IMR-90 (cell line): ENCODE measurements around the gene PLA2G4E. TPM values are rescaled to one million over a fixed set of nuclear protein-coding genes. Genes with fewer than 3 reads are reported as not detected.

ENCODE experiments used
- ATAC-seq: fragments of 200-7000 bp; cut with Tn5 transposase; 2 replicates; pipeline ENCODE4 v1.9.1; 2020; ENCODE audit warnings: low read depth, mild to moderate bottlenecking, moderate library complexity
- BruUV-seq: library from RNA; stranded (reverse); fragments of 400-500 nt; replicated peaks from 2 replicates; lab custom pipeline; 2021; lab: Mats Ljungman, UMichigan
- CTCF ChIA-PET: fragments of 300-600 bp; formaldehyde crosslinking; extraction: SDS; loops from one replicate; lab custom pipeline; 2021; ENCODE audit warnings: antibody characterized with exemption; lab: Yijun Ruan, JAX
- POLR2A ChIA-PET: fragments of 300-600 bp; sonication (Branson Sonifier 250); formaldehyde crosslinking; loops from one replicate; lab custom pipeline; 2022; ENCODE audit warnings: antibody characterized with exemption; ENCODE audit not compliant: unreplicated experiment; lab: Charles Lee
- DNase-seq: peaks from one replicate; pipeline ENCODE4 v3.0.0; 2013
- H2AFZ ChIP-seq: replicated peaks from 2 replicates; pipeline ENCODE3; 2013; ENCODE audit warnings: low read length, mild to moderate bottlenecking; ENCODE audit not compliant: poor library complexity
- H2AK5ac ChIP-seq: 2 replicates; pipeline ENCODE4 v1.6.1; 2013; ENCODE audit warnings: low read depth, low read length, inconsistent platforms
- H2AK9ac ChIP-seq: replicated peaks from 2 replicates; pipeline ENCODE3; 2013; ENCODE audit warnings: mild to moderate bottlenecking, low read depth, low read length, moderate library complexity; ENCODE audit not compliant: poor library complexity
- H2BK120ac ChIP-seq: 2 replicates; pipeline ENCODE4 v1.6.1; 2013; ENCODE audit warnings: low read depth, low read length, inconsistent platforms
- H2BK15ac ChIP-seq: 3 replicates; pipeline ENCODE4 v1.6.1; 2013; ENCODE audit warnings: low read depth, low read length, inconsistent platforms
- H2BK20ac ChIP-seq: 2 replicates; pipeline ENCODE4 v1.6.1; 2013; ENCODE audit warnings: low read depth, mild to moderate bottlenecking, inconsistent platforms, low read length, moderate library complexity
- H2BK5ac ChIP-seq: 2 replicates; pipeline ENCODE4 v1.6.1; 2013; ENCODE audit warnings: mild to moderate bottlenecking, low read depth, low read length, inconsistent platforms; ENCODE audit not compliant: poor library complexity, severe bottlenecking
- H3K14ac ChIP-seq: replicated peaks from 2 replicates; pipeline ENCODE4 v1.6.1; 2013; ENCODE audit warnings: low read depth, low read length, inconsistent platforms
- H3K18ac ChIP-seq: 2 replicates; pipeline ENCODE4 v1.6.1; 2013; ENCODE audit warnings: low read depth, low read length, control low read depth
- H3K23ac ChIP-seq: 2 replicates; pipeline ENCODE4 v1.6.1; 2013; ENCODE audit warnings: low read depth, low read length, inconsistent platforms
- H3K27ac ChIP-seq: 2 replicates; pipeline ENCODE4 v1.5.1; 2013; ENCODE audit warnings: mild to moderate bottlenecking, control low read depth, low read length; ENCODE audit not compliant: insufficient read depth
- H3K27me3 ChIP-seq: 2 replicates; pipeline ENCODE4 v1.6.1; 2013; ENCODE audit warnings: low read length; ENCODE audit not compliant: control insufficient read depth, insufficient read depth
- H3K36me3 ChIP-seq: 2 replicates; pipeline ENCODE4 v1.6.1; 2013; ENCODE audit warnings: low read length, mixed read lengths; ENCODE audit not compliant: control insufficient read depth, insufficient read depth
- H3K4ac ChIP-seq: 2 replicates; pipeline ENCODE4 v1.6.1; 2013; ENCODE audit warnings: low read depth, low read length, inconsistent platforms
- H3K4me1 ChIP-seq: 2 replicates; pipeline ENCODE4 v1.6.1; 2013; ENCODE audit warnings: low read length, mixed read lengths; ENCODE audit not compliant: control insufficient read depth, insufficient read depth
- H3K4me2 ChIP-seq: 2 replicates; pipeline ENCODE4 v1.6.1; 2013; ENCODE audit warnings: low read depth, mild to moderate bottlenecking, control low read depth, low read length, moderate library complexity
- H3K4me3 ChIP-seq: 2 replicates; pipeline ENCODE4 v1.5.1; 2013; ENCODE audit warnings: low read depth, mild to moderate bottlenecking, control low read depth, low read length, moderate library complexity; ENCODE audit not compliant: insufficient read depth
- H3K56ac ChIP-seq: 2 replicates; pipeline ENCODE4 v1.6.1; 2013; ENCODE audit warnings: low read length, inconsistent platforms; ENCODE audit not compliant: insufficient read depth; ENCODE audit errors: extremely low read depth
- H3K79me1 ChIP-seq, 2 experiments: 2 replicates each; pipeline ENCODE4 v1.6.1; 2013; ENCODE audit warnings: low read length in 2 of 2, inconsistent platforms in 1 of 2, low read depth in 1 of 2
- H3K9ac ChIP-seq: 2 replicates; pipeline ENCODE4 v1.6.1; 2013; ENCODE audit warnings: low read depth, low read length, control low read depth
- H3K9me1 ChIP-seq: 2 replicates; pipeline ENCODE4 v1.6.1; 2013; ENCODE audit warnings: low read length, inconsistent platforms; ENCODE audit not compliant: insufficient read depth
- H3K9me3 ChIP-seq: 2 replicates; pipeline ENCODE4 v1.6.1; 2013; ENCODE audit warnings: low read length; ENCODE audit not compliant: control insufficient read depth, insufficient read depth
- H4K20me1 ChIP-seq: 2 replicates; pipeline ENCODE4 v1.6.1; 2013; ENCODE audit warnings: low read length, inconsistent platforms; ENCODE audit not compliant: insufficient read depth
- H4K5ac ChIP-seq: 2 replicates; pipeline ENCODE4 v1.6.1; 2013; ENCODE audit warnings: mild to moderate bottlenecking, low read depth, low read length, control low read depth
- H4K8ac ChIP-seq, 2 experiments: 2 replicates each; pipeline ENCODE4 v1.6.1; 2013; ENCODE audit warnings: low read depth in 2 of 2, low read length in 2 of 2, control low read depth in 1 of 2, inconsistent platforms in 1 of 2
- H4K91ac ChIP-seq: 2 replicates; pipeline ENCODE4 v1.6.1; 2013; ENCODE audit warnings: low read depth, low read length, inconsistent platforms; ENCODE audit not compliant: insufficient read depth
- BHLHE40 ChIP-seq: fragments of 150-350 bp; IDR thresholded peaks from 2 replicates; pipeline ENCODE4 v1.6.1; 2016; ENCODE audit warnings: mild to moderate bottlenecking, low read depth, low read length
- CEBPB ChIP-seq: IDR thresholded peaks from 2 replicates; pipeline ENCODE4 v1.6.1; 2012; ENCODE audit warnings: low read depth, low read length, improper control_type of control experiment
- ELK1 ChIP-seq: fragments of 150-350 bp; IDR thresholded peaks from 2 replicates; pipeline ENCODE4 v1.6.1; 2016; ENCODE audit warnings: low read depth, mild to moderate bottlenecking, low read length, moderate library complexity, borderline replicate concordance
- RAD21 ChIP-seq: IDR thresholded peaks from 2 replicates; pipeline ENCODE4 v1.6.1; 2012; ENCODE audit warnings: low read length, improper control_type of control experiment
- RFX5 ChIP-seq: IDR thresholded peaks from 2 replicates; pipeline ENCODE4 v1.8.0; 2012; ENCODE audit warnings: low read depth, mild to moderate bottlenecking, low read length, moderate library complexity
- USF2 ChIP-seq: fragments of 150-350 bp; IDR thresholded peaks from 2 replicates; pipeline ENCODE4 v1.6.1; 2017; ENCODE audit warnings: mild to moderate bottlenecking, antibody characterized with exemption, low read length, low read depth
- WGBS, 2 experiments: methylation state at CpG; one replicate each; pipeline versions ENCODE4 v1.1.5 to v1.1.7; 2013; ENCODE audit warnings: missing lambda C conversion rate in 2 of 2; ENCODE audit not compliant: insufficient read length in 1 of 2; ENCODE audit errors: extremely low coverage in 2 of 2; 5-methylcytosine and 5-hydroxymethylcytosine counted together
- dilution Hi-C: fragments of 300-500 bp; cut with HindIII; formaldehyde crosslinking; loops from one replicate; pipeline ENCODE4 v1.14.3; 2018; ENCODE audit warnings: low sequenced_read_pairs; ENCODE audit not compliant: unreplicated experiment
- in situ Hi-C: fragments of 300-500 bp; cut with MboI; formaldehyde crosslinking; loops from 3 replicates; pipeline ENCODE4 v1.14.3; 2019; ENCODE audit warnings: low sequenced_read_pairs, inconsistent platforms, mixed read lengths
- intact Hi-C: fragments of 100-400 bp; cut with micrococcal nuclease; formaldehyde crosslinking; loops from 2 replicates; pipeline ENCODE4 v1.10.0; 2022
- polyA plus RNA-seq, 3 experiments: library from polyadenylated mRNA; depleted of rRNA; stranded (reverse); fragments of >200 nt; gene quantifications; 2 replicates each; pipeline ENCODE4 v1.2.3, GENCODE V29; 2012; ENCODE audit warnings: low replicate concordance in 1 of 3
- total RNA-seq: library from RNA; depleted of rRNA; stranded (reverse); fragments of >200 nt; gene quantifications from 2 replicates; pipeline ENCODE4 v1.2.3, GENCODE V29; 2012

Gene PLA2G4E
- total and polyA plus RNA-seq, 2 of the 4 experiments (the other 2 are of a cell fraction): not detected

GRCh38 chr15:41985236-41986160, 35.3 kb downstream of the PLA2G4E start:
- Histone ChIP-seq H3K4me3 (no peak overlapping the region), H2AK9ac (no peak overlapping the region), H3K27ac (no peak overlapping the region), H4K91ac (no peak overlapping the region), H2BK15ac (no peak overlapping the region), H3K14ac (no peak overlapping the region), H3K23ac (no peak overlapping the region), H3K4ac (no peak overlapping the region), H2BK5ac (no peak overlapping the region), H3K36me3 (no peaks in the 10 kb centered on the region), H3K9me1 (0 out of 2 replicates have a peak, but pooled peaks cover 3% of the 10 kb centered on the region), H3K79me1 (no peaks in the 10 kb centered on the region), H2AK5ac (no peak overlapping the region), H2AFZ (no peak overlapping the region), H2BK120ac (no peak overlapping the region), H3K18ac (no peak overlapping the region), H3K4me2 (no peak overlapping the region), H4K8ac (no peak overlapping the region), H3K56ac (no peak overlapping the region), H3K9me3 (no peaks in the 10 kb centered on the region), H2BK20ac (no peak overlapping the region), H4K5ac (no peak overlapping the region), H3K4me1 (peaks cover 3% of the 10 kb centered on the region; the same call in 1 of the 2 replicates), H3K9ac (no peak overlapping the region), H4K20me1 (no peaks in the 10 kb centered on the region), H3K27me3 (peaks cover 24% of the 10 kb centered on the region; the same call in 1 of the 2 replicates)
- POLR2A ChIA-PET: no interaction called here
- intact Hi-C loops: no loop called here
- dilution Hi-C loops: no loop called here
- DNase-seq: no peak
- no TSS peak for BruUV-seq
- CTCF ChIA-PET: no interaction called here
- TF ChIP-seq ELK1 (no peak), USF2 (no peak), CEBPB (no peak), BHLHE40 (no peak), RAD21 (no peak), RFX5 (no peak)
- WGBS, 2 experiments: 78% methylated on average over 8 of the region's 19 CpGs; no CpG with 5 or more reads in 1 of the 2 experiments
- ATAC-seq: no peak
- in situ Hi-C loops: no loop called here
